NB4 (cell line): ENCODE measurements around the gene ATP6V1C2.

Experiments
- POLR2A ChIP-seq: IDR thresholded peaks from 2 replicates; pipeline ENCODE4 v1.6.1; 2011; ENCODE audit warnings: mild to moderate bottlenecking; ENCODE audit not compliant: insufficient read length; ENCODE audit errors: extremely low read depth
- TF ChIP-seq, protein P1 (sequence below): IDR thresholded peaks from one replicate; pipeline ENCODE4 v1.5.1; 2012; ENCODE audit warnings: low read depth, low read length

DNA sequence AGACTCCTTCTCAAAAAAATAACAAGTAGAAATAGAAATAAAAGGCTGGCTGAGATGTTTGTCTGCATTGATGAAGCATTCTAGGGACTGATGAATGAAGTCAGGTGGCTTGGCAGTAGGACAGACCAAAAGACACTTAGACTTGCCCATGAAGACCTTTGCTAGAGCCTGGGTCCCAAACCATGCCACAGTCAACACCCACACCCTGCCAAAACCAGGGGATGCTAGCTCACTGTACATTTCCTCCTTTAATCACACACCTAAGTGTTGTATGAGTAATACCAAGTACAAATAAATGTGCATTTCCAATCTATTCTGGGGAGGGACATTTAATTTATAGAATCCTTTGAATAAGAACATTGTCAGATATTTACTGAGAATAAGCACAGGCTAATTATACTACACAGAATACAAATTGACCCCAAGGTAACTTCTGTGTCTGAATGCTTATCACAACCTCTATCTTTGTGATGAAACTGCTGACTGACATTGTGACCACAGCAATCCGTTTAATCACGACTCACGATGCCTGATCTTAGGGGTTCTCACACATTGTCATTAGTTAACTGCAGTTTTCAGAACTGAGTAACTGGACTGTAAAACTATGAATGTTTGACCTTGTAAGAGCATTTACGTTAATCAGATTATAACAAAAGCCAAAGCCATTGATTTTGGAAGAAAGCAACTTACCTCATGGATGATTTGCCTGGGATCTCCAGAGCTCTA lies 21.2 kb upstream of the ATP6V1C2 start:
- TF ChIP-seq, protein P1, sequence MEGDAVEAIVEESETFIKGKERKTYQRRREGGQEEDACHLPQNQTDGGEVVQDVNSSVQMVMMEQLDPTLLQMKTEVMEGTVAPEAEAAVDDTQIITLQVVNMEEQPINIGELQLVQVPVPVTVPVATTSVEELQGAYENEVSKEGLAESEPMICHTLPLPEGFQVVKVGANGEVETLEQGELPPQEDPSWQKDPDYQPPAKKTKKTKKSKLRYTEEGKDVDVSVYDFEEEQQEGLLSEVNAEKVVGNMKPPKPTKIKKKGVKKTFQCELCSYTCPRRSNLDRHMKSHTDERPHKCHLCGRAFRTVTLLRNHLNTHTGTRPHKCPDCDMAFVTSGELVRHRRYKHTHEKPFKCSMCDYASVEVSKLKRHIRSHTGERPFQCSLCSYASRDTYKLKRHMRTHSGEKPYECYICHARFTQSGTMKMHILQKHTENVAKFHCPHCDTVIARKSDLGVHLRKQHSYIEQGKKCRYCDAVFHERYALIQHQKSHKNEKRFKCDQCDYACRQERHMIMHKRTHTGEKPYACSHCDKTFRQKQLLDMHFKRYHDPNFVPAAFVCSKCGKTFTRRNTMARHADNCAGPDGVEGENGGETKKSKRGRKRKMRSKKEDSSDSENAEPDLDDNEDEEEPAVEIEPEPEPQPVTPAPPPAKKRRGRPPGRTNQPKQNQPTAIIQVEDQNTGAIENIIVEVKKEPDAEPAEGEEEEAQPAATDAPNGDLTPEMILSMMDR: no peak
- no peak for TF ChIP-seq POLR2A
